Glutamatergic neuron (in vitro differentiated cells): ENCODE measurements around the gene ACSS2. TPM values are rescaled to one million over a fixed set of nuclear protein-coding genes. Genes with fewer than 3 reads are reported as not detected.

Experiments
- DNase-seq: peaks from one replicate; pipeline ENCODE4 v3.0.0; 2022
- H3K27ac Mint-ChIP-seq: one replicate; pipeline ENCODE4 v1.8.0; 2020; ENCODE audit warnings: mild to moderate bottlenecking, mixed read lengths, inconsistent platforms; ENCODE audit not compliant: unreplicated experiment
- H3K27me3 Mint-ChIP-seq: one replicate; pipeline ENCODE4 v1.8.0; 2020; ENCODE audit warnings: mild to moderate bottlenecking, moderate library complexity, mixed read lengths, inconsistent platforms; ENCODE audit not compliant: unreplicated experiment
- H3K36me3 Mint-ChIP-seq: one replicate; pipeline ENCODE4 v1.8.0; 2020; ENCODE audit warnings: mild to moderate bottlenecking, mixed read lengths, inconsistent platforms; ENCODE audit not compliant: unreplicated experiment
- H3K4me1 Mint-ChIP-seq: one replicate; pipeline ENCODE4 v1.8.0; 2020; ENCODE audit warnings: mild to moderate bottlenecking, low read depth, mixed read lengths, inconsistent platforms; ENCODE audit not compliant: unreplicated experiment
- H3K4me3 Mint-ChIP-seq: one replicate; pipeline ENCODE4 v1.8.0; 2020; ENCODE audit warnings: mild to moderate bottlenecking, mixed read lengths, inconsistent platforms; ENCODE audit not compliant: unreplicated experiment
- H3K9me3 Mint-ChIP-seq: one replicate; pipeline ENCODE4 v1.8.0; 2020; ENCODE audit warnings: mild to moderate bottlenecking, moderate library complexity, mixed read lengths, inconsistent platforms; ENCODE audit not compliant: unreplicated experiment
- total RNA-seq: library from RNA; stranded (reverse); fragmentation: NEBNext Ultra II Directional; extraction: Animal tissue kit (Norgen Biotek cat#: 25700); gene quantifications from one replicate; pipeline ENCODE4 v1.2.1, GENCODE V29; 2021; ENCODE audit not compliant: unreplicated experiment
- TF ChIP-seq, protein P1 (sequence below): fragments of 200-600 bp; sonication (generic); IDR thresholded peaks from one replicate; pipeline ENCODE4 v1.5.0; 2021; ENCODE audit not compliant: partially characterized antibody, unreplicated experiment

Gene ACSS2
- total RNA-seq, 1 donor from 2014 or later: 53.3 TPM

GRCh38 chr20:34964486-34964885, 88.1 kb downstream of the ACSS2 start:
- H3K27ac Mint-ChIP-seq: no peak overlapping the region
- no peaks in the 10 kb centered on the region for H3K36me3 Mint-ChIP-seq
- H3K9me3 Mint-ChIP-seq: no peaks in the 10 kb centered on the region
- no peak overlapping the region for H3K4me3 Mint-ChIP-seq
- no peak for DNase-seq
- TF ChIP-seq, protein P1, sequence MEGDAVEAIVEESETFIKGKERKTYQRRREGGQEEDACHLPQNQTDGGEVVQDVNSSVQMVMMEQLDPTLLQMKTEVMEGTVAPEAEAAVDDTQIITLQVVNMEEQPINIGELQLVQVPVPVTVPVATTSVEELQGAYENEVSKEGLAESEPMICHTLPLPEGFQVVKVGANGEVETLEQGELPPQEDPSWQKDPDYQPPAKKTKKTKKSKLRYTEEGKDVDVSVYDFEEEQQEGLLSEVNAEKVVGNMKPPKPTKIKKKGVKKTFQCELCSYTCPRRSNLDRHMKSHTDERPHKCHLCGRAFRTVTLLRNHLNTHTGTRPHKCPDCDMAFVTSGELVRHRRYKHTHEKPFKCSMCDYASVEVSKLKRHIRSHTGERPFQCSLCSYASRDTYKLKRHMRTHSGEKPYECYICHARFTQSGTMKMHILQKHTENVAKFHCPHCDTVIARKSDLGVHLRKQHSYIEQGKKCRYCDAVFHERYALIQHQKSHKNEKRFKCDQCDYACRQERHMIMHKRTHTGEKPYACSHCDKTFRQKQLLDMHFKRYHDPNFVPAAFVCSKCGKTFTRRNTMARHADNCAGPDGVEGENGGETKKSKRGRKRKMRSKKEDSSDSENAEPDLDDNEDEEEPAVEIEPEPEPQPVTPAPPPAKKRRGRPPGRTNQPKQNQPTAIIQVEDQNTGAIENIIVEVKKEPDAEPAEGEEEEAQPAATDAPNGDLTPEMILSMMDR: no peak
- H3K4me1 Mint-ChIP-seq: no peaks in the 10 kb centered on the region
- H3K27me3 Mint-ChIP-seq: peaks cover 1% of the 10 kb centered on the region

DNA sequence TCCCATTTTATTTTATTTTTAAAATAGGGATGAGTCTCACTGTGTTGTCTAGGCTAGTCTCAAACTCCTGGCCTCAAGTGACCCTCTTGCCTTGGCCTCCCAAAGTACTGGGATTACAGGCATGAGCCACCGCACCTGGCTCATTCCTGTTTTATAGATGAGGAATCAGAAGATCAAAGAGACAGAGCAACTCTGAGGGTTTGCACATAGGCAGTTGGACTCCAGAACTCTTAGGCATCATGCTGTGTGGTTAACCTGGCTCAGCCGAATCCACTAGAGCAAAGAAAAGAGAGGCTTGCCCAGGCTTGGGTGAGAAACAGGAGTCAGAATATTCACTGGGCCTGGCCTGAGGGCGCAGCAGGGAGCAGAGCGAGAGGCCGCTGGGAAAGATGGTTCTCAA, 88.6 kb downstream of the ACSS2 start:
- no peaks in the 10 kb centered on the region for H3K9me3 Mint-ChIP-seq
- H3K4me1 Mint-ChIP-seq: no peaks in the 10 kb centered on the region
- peaks cover 1% of the 10 kb centered on the region for H3K27me3 Mint-ChIP-seq
- DNase-seq: no peak
- TF ChIP-seq, protein P1: no peak
- H3K4me3 Mint-ChIP-seq: no peak overlapping the region
- H3K27ac Mint-ChIP-seq: no peak overlapping the region
- no peaks in the 10 kb centered on the region for H3K36me3 Mint-ChIP-seq

GRCh38 chr20:34967421-34967820, 91.0 kb downstream of the ACSS2 start:
- no peaks in the 10 kb centered on the region for H3K27me3 Mint-ChIP-seq
- no peaks in the 10 kb centered on the region for H3K36me3 Mint-ChIP-seq
- no peaks in the 10 kb centered on the region for H3K4me1 Mint-ChIP-seq
- TF ChIP-seq, protein P1: no peak
- no peak overlapping the region for H3K27ac Mint-ChIP-seq
- H3K9me3 Mint-ChIP-seq: no peaks in the 10 kb centered on the region
- DNase-seq: no peak
- H3K4me3 Mint-ChIP-seq: no peak overlapping the region

GRCh38 chr20:34968042-34968775, 91.8 kb downstream of the ACSS2 start:
- no peaks in the 10 kb centered on the region for H3K36me3 Mint-ChIP-seq
- no peak for DNase-seq
- H3K9me3 Mint-ChIP-seq: no peaks in the 10 kb centered on the region
- H3K4me1 Mint-ChIP-seq: no peaks in the 10 kb centered on the region
- H3K4me3 Mint-ChIP-seq: no peak overlapping the region
- H3K27ac Mint-ChIP-seq: no peak overlapping the region
- H3K27me3 Mint-ChIP-seq: no peaks in the 10 kb centered on the region
- TF ChIP-seq, protein P1: no peak

GRCh38 chr20:34970193-34970840, 93.9 kb downstream of the ACSS2 start:
- TF ChIP-seq, protein P1: no peak
- H3K36me3 Mint-ChIP-seq: no peaks in the 10 kb centered on the region
- H3K4me1 Mint-ChIP-seq: no peaks in the 10 kb centered on the region
- no peak overlapping the region for H3K27ac Mint-ChIP-seq
- H3K27me3 Mint-ChIP-seq: peaks cover 2% of the 10 kb centered on the region
- no peak overlapping the region for H3K4me3 Mint-ChIP-seq
- peaks cover 2% of the 10 kb centered on the region for H3K9me3 Mint-ChIP-seq
- DNase-seq: no peak
